Kidney (tissue), 14 donors: ENCODE results near the gene SH3D21. TPM values are rescaled to one million over a fixed set of nuclear protein-coding genes. Genes with fewer than 3 reads are reported as not detected.
A peak's percentile ranks its signal among the peaks of the same experiment; 100 is the strongest.

Source experiments
- DNase-seq, 5 donors: peaks; one replicate each; pipeline ENCODE4 v3.0.0-alpha.2; 2013 to 2020
- FAIRE-seq: peaks from 2 replicates; lab custom pipeline; 2012; peaks lifted over from hg19 to GRCh38; lab: Jason Lieb, UNC
- H3K27ac ChIP-seq, 2 donors: one replicate each; pipeline ENCODE4 v1.7.0; 2013; ENCODE audit warnings: low read depth in 2 of 2, low read length in 2 of 2, inconsistent platforms in 1 of 2
- H3K27me3 ChIP-seq: one replicate; pipeline ENCODE4 v1.7.1; 2013; ENCODE audit warnings: low read length, inconsistent platforms; ENCODE audit not compliant: control insufficient read depth, insufficient read depth
- H3K36me3 ChIP-seq, 3 donors: one replicate each; pipeline versions ENCODE4 v1.7.0 to v1.7.1; 2013; ENCODE audit warnings: low read length in 3 of 3, control low read depth in 1 of 3, inconsistent platforms in 1 of 3; ENCODE audit not compliant: insufficient read depth in 3 of 3, control insufficient read depth in 2 of 3
- H3K4me1 ChIP-seq, 3 donors: one replicate each; pipeline versions ENCODE4 v1.7.0 to v1.7.1; 2013; ENCODE audit warnings: low read length in 3 of 3, inconsistent platforms in 1 of 3, low read depth in 1 of 3; ENCODE audit not compliant: control insufficient read depth in 2 of 3, insufficient read depth in 2 of 3
- H3K4me3 ChIP-seq, 3 donors: one replicate each; pipeline versions ENCODE4 v1.7.0 to v1.8.1; 2013; ENCODE audit warnings: low read length in 3 of 3, control low read depth in 1 of 3, inconsistent platforms in 1 of 3
- H3K9ac ChIP-seq, 3 donors: one replicate each; pipeline versions ENCODE4 v1.7.0 to v1.7.1; 2013; ENCODE audit warnings: low read length in 3 of 3, control low read depth in 1 of 3, inconsistent platforms in 1 of 3
- H3K9me3 ChIP-seq, 3 donors: one replicate each; pipeline versions ENCODE4 v1.7.0 to v1.7.1; 2013; ENCODE audit warnings: low read length in 3 of 3, control low read depth in 1 of 3, inconsistent platforms in 1 of 3; ENCODE audit not compliant: control insufficient read depth in 2 of 3, insufficient read depth in 1 of 3
- CTCF ChIP-seq: IDR thresholded peaks from 3 replicates; pipeline ENCODE4 v1.5.1; 2012; ENCODE audit warnings: mild to moderate bottlenecking, moderate library complexity, borderline replicate concordance; ENCODE audit not compliant: insufficient read depth; ENCODE audit errors: extremely low read depth
- intact Hi-C: fragments of 100-400 bp; cut with DNase I; formaldehyde crosslinking; loops from one replicate; pipeline ENCODE4 v1.11.1; 2022
- polyA plus RNA-seq: library from polyadenylated mRNA; stranded (reverse); fragments of 350-450 nt; fragmentation: Illumina TruSeq; extraction: RNeasy Lipid Tissue Mini Kit (QIAGEN cat#74804); gene quantifications from one replicate; pipeline ENCODE4 v1.2.3, GENCODE V29; 2014; ENCODE audit warnings: low read depth, low replicate concordance; ENCODE audit not compliant: insufficient read depth
- total RNA-seq: library from RNA; stranded (reverse); fragmentation: NEBNext Ultra II Directional; extraction: Animal tissue kit (Norgen Biotek cat#: 25700); gene quantifications from one replicate; pipeline ENCODE4 v1.2.1, GENCODE V29; 2021
- donor health status: control.
- donor health status: control.
- donor health status: control.
- donor health status: control.
- donor health status: control.
- donor health status: DM: yes; HTN: yes; CAD: no.
- donor health status: Normal renal cell carcinoma (clear cell type).

Gene SH3D21
- total and polyA plus RNA-seq, 2 donors from 2014 or later, result 5.7 to 33.4 TPM

DNA sequence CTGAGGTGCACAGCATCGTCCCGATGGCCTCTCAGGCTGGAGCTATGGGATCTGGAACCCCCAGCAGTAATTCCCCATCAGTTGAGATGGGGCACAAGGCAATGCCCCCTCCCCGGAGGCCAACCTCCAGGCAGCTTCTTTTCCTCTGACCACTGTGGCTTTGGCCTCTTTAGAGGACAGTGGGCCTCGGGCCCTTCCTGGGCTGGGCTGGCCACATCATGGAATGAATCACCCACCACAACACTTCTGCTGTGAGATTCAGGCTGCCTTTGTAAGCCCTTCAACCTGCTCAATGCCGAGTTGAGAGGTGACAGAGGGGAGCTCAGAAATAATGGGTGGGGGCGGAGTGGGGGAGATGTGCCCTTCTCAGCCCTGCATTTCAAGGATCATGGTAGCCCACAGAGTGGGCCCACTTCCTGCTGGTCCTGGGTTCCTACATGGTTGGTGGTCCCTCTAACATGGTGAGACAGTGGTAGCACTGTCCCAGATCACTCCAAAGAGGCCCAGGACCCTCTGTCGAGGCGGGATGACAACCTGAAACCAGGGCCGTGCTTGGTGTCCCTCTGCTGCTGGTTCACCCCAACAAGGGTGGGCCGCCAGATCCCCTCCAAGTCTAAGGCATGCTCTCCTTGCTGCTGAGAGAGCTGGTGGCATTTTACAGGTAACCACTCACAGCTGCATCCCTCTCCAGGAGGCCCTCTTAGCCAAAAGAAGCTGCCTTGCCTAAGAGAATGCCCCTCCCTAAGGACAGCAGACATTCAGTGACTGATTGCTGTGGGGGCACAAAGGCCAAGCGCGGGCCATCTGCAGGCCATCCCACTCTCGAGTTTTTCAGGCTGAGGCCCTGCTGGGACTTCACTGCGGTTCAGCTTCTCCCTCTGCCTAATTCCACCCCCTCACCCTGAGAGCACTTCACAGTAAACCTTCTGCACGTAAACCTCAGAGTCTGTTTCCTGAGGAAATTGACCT is 47.0 kb downstream of the SH3D21 start:
- intact Hi-C loops, result no loop called here
- DNase-seq (peak in 1 of 5 donors; percentile 51), FAIRE-seq (no peak)
- Histone ChIP-seq H3K36me3 (peaks cover 2 to 47% (median 26%) of the 10 kb centered on the region in 3 donors), H3K27me3 (no peaks in the 10 kb centered on the region), H3K9me3 (no peaks in the 10 kb centered on the region), H3K4me3 (no peak overlapping the region), H3K4me1 (peaks cover 5 to 23% (median 10%) of the 10 kb centered on the region in 3 donors), H3K27ac (no peak overlapping the region), H3K9ac (no peak overlapping the region)
- no peak for TF ChIP-seq CTCF

DNA sequence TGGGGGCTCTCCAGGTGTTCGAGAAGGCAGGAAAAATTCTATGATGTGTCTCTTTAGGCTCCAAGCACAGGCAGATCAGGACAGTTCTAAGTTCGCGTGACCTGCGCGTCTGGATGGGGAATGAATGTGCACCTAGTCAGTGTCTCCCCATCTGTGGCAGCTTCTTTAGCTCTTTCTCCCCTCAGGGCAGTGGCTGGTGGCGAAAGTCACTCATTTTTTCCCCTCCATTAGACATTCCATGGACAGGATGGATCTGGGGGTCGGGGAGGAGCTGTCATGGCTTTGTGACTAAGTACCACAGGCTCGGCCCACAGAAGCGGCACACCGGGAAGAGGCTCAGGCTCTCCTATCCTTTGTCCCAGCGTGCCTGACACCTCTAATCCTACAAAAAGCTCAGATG is 48.3 kb downstream of the SH3D21 start:
- no peaks in the 10 kb centered on the region for H3K27me3 ChIP-seq
- no peak for FAIRE-seq
- peak in 1 of 5 donors; percentile 22 for DNase-seq
- no peak overlapping the region for H3K9ac ChIP-seq
- H3K9me3 ChIP-seq, result no peaks in the 10 kb centered on the region
- H3K27ac ChIP-seq, result no peak overlapping the region
- TF ChIP-seq CTCF, result no peak
- intact Hi-C loops, result no loop called here
- H3K36me3 ChIP-seq, result peaks cover 0 to 45% (median 26%) of the 10 kb centered on the region in 3 donors
- no peak overlapping the region for H3K4me3 ChIP-seq
- peaks cover 5 to 20% (median 10%) of the 10 kb centered on the region in 3 donors for H3K4me1 ChIP-seq

GRCh38 chr1:36355811-36356210 is 49.6 kb downstream of the SH3D21 start:
- Histone ChIP-seq H3K36me3 (peaks cover 0 to 45% (median 29%) of the 10 kb centered on the region in 3 donors), H3K4me1 (peaks cover 5 to 22% (median 10%) of the 10 kb centered on the region in 3 donors), H3K27me3 (no peaks in the 10 kb centered on the region), H3K9ac (no peak overlapping the region), H3K4me3 (no peak overlapping the region), H3K9me3 (no peaks in the 10 kb centered on the region), H3K27ac (no peak overlapping the region)
- intact Hi-C loops, result no loop called here
- TF ChIP-seq CTCF, result no peak
- FAIRE-seq (no peak), DNase-seq (no peak)
